Naive thymus-derived CD4-positive, alpha-beta T cell (primary cell): ENCODE data around the gene RDH13. TPM values are rescaled to one million over a fixed set of nuclear protein-coding genes. Genes with fewer than 3 reads are reported as not detected.

Source experiments
- ATAC-seq: fragments of 150-1000 bp; cut with Tn5 transposase; 2 replicates; pipeline ENCODE4 v1.10.0; 2021; ENCODE audit warnings: mild to moderate bottlenecking, moderate library complexity
- CTCF ChIA-PET: fragments of 350-600 bp; sonication (Branson Sonifier 250); formaldehyde crosslinking; loops from one replicate; lab custom pipeline; 2021; ENCODE audit warnings: antibody characterized with exemption; lab: Charles Lee
- POLR2A ChIA-PET: fragments of 350-600 bp; sonication (Branson Sonifier 250); formaldehyde crosslinking; loops from one replicate; lab custom pipeline; 2021; ENCODE audit warnings: antibody characterized with exemption, inconsistent platforms; lab: Charles Lee
- DNase-seq, 9 donors: peaks; one replicate each; pipeline versions ENCODE4 v3.0.0 to v3.0.0-alpha.2; 2020 to 2022; ENCODE audit warnings: mixed read lengths in 1 of 9
- H3K27ac ChIP-seq: one replicate; pipeline ENCODE4 v1.7.0; 2013; ENCODE audit warnings: mild to moderate bottlenecking, low read depth, low read length, moderate library complexity
- H3K27me3 ChIP-seq, 2 donors: one replicate each; pipeline ENCODE4 v1.7.0; 2013; ENCODE audit warnings: low read length in 2 of 2, mild to moderate bottlenecking in 2 of 2, moderate library complexity in 2 of 2; ENCODE audit not compliant: control insufficient read depth in 2 of 2, insufficient read depth in 2 of 2
- H3K36me3 ChIP-seq, 3 experiments: 1 replicate in 2 of 3; 2 replicates in 1 of 3; pipeline ENCODE4 v1.7.0; 2013; ENCODE audit warnings: low read length in 3 of 3, mild to moderate bottlenecking in 3 of 3, moderate library complexity in 1 of 3; ENCODE audit not compliant: insufficient read depth in 3 of 3, control insufficient read depth in 2 of 3
- H3K4me1 ChIP-seq, 2 donors: one replicate each; pipeline ENCODE4 v1.7.0; 2013; ENCODE audit warnings: low read length in 2 of 2, mild to moderate bottlenecking in 2 of 2, moderate library complexity in 1 of 2; ENCODE audit not compliant: control insufficient read depth in 2 of 2, insufficient read depth in 2 of 2
- H3K4me3 ChIP-seq: 2 replicates; pipeline ENCODE4 v1.7.0; 2013; ENCODE audit warnings: mild to moderate bottlenecking, low read length
- H3K9me3 ChIP-seq, 3 experiments: 1 replicate in 2 of 3; 2 replicates in 1 of 3; pipeline ENCODE4 v1.7.0; 2013; ENCODE audit warnings: low read length in 3 of 3; ENCODE audit not compliant: control insufficient read depth in 2 of 3
- H3K27ac Mint-ChIP-seq, 9 donors: one replicate each; pipeline ENCODE4 v1.8.0; 2020 to 2022; ENCODE audit warnings: mixed read lengths in 9 of 9, mild to moderate bottlenecking in 8 of 9, moderate library complexity in 5 of 9, inconsistent platforms in 2 of 9
- H3K27me3 Mint-ChIP-seq, 5 donors: one replicate each; pipeline ENCODE4 v1.8.0; 2021 to 2022; ENCODE audit warnings: mixed read lengths in 5 of 5, mild to moderate bottlenecking in 1 of 5
- H3K36me3 Mint-ChIP-seq, 5 donors: one replicate each; pipeline ENCODE4 v1.8.0; 2020 to 2022; ENCODE audit warnings: mixed read lengths in 5 of 5, mild to moderate bottlenecking in 3 of 5, inconsistent platforms in 1 of 5
- H3K4me1 Mint-ChIP-seq, 7 donors: one replicate each; pipeline ENCODE4 v1.8.0; 2020 to 2022; ENCODE audit warnings: mixed read lengths in 7 of 7, mild to moderate bottlenecking in 3 of 7, inconsistent platforms in 1 of 7
- H3K4me3 Mint-ChIP-seq, 10 donors: one replicate each; pipeline ENCODE4 v1.8.0; 2020 to 2022; ENCODE audit warnings: mild to moderate bottlenecking in 10 of 10, mixed read lengths in 10 of 10, moderate library complexity in 6 of 10, inconsistent platforms in 2 of 10
- H3K9me3 Mint-ChIP-seq, 11 donors: one replicate each; pipeline ENCODE4 v1.8.0; 2020 to 2022; ENCODE audit warnings: mixed read lengths in 11 of 11, mild to moderate bottlenecking in 4 of 11, inconsistent platforms in 1 of 11, moderate library complexity in 1 of 11
- intact Hi-C, 2 donors: fragments of 100-400 bp; cut with micrococcal nuclease; formaldehyde crosslinking; loops; one replicate each; pipeline ENCODE4 v1.15.1; 2023
- polyA plus RNA-seq, 2 donors: library from polyadenylated mRNA; unstranded; fragments of 300-500 nt; fragmentation: Illumina TruSeq; gene quantifications; one replicate each; pipeline ENCODE4 v1.2.3, GENCODE V29; 2021
- total RNA-seq, 6 experiments: library from RNA in 5 of 6; stranded (reverse) in 5 of 6; gene quantifications; 1 replicate in 5 of 6; 2 replicates in 1 of 6; pipeline ENCODE4 v1.2.3 and lab custom pipeline; 2021 to 2026

RDH13 gene
- total and polyA plus RNA-seq, 7 experiments from 2014 or later = 9.4 to 24.8 (median 19.0) TPM

- Histone ChIP-seq H3K27ac (no peak overlapping the region), H3K4me1 (peaks cover 0 to 11% of the 10 kb centered on the region in 2 donors), H3K36me3 (no peaks in the 10 kb centered on the region), H3K27me3 (peaks cover 8 to 16% of the 10 kb centered on the region in 2 donors), H3K4me3 (no peak overlapping the region), H3K9me3 (no peaks in the 10 kb centered on the region)
- ChIA-PET CTCF (no interaction called here), POLR2A (no interaction called here)
- Mint-ChIP-seq H3K4me3 (no peak overlapping the region), H3K27me3 (peaks cover 63 to 77% (median 75%) of the 10 kb centered on the region in 5 donors), H3K4me1 (peaks cover 7 to 20% (median 9%) of the 10 kb centered on the region in 7 donors), H3K27ac (no peak overlapping the region), H3K36me3 (peaks cover 0 to 6% (median 0%) of the 10 kb centered on the region in 5 donors), H3K9me3 (peaks cover 0 to 27% (median 9%) of the 10 kb centered on the region in 11 donors)
- ATAC-seq (peak; percentile 81), DNase-seq (no peak)
- intact Hi-C loops = no loop called here
Measured at GRCh38 chr19:55071129-55071502, 8.2 kb upstream of the RDH13 start.

GRCh38 chr19:55070466-55071128 is 7.6 kb upstream of the RDH13 start:
- peaks cover 0 to 6% (median 0%) of the 10 kb centered on the region in 5 donors for H3K36me3 Mint-ChIP-seq
- Histone ChIP-seq H3K4me1 (peaks cover 0 to 11% of the 10 kb centered on the region in 2 donors), H3K27ac (no peak overlapping the region), H3K9me3 (no peaks in the 10 kb centered on the region), H3K4me3 (no peak overlapping the region), H3K27me3 (peaks cover 8 to 16% of the 10 kb centered on the region in 2 donors), H3K36me3 (no peaks in the 10 kb centered on the region)
- no peak overlapping the region for H3K4me3 Mint-ChIP-seq
- peak; percentile 6 for ATAC-seq
- H3K4me1 Mint-ChIP-seq = peaks cover 7 to 20% (median 9%) of the 10 kb centered on the region in 7 donors
- no peak for DNase-seq
- CTCF ChIA-PET = no interaction called here
- H3K27ac Mint-ChIP-seq = no peak overlapping the region
- H3K27me3 Mint-ChIP-seq = peaks cover 68 to 81% (median 76%) of the 10 kb centered on the region in 5 donors
- POLR2A ChIA-PET = interaction anchor here (0.6 kb wide), 1 partner anchor 9 kb away, joined by 3 read pairs; no protein-coding TSS in a partner anchor
- intact Hi-C loops = no loop called here
- peaks cover 0 to 27% (median 9%) of the 10 kb centered on the region in 11 donors for H3K9me3 Mint-ChIP-seq

GRCh38 chr19:55069865-55070197 is 6.9 kb upstream of the RDH13 start:
- Mint-ChIP-seq H3K36me3 (peaks cover 0 to 6% (median 0%) of the 10 kb centered on the region in 5 donors), H3K4me3 (peak overlapping the region in 7 of 10 donors; percentile 48 to 75 (median 69)), H3K27me3 (peaks cover 65 to 75% (median 70%) of the 10 kb centered on the region in 5 donors), H3K27ac (peak overlapping the region in 1 of 9 donors; percentile 39), H3K9me3 (peaks cover 0 to 27% (median 9%) of the 10 kb centered on the region in 11 donors), H3K4me1 (peaks cover 7 to 20% (median 9%) of the 10 kb centered on the region in 7 donors)
- peaks cover 0 to 11% of the 10 kb centered on the region in 2 donors for H3K4me1 ChIP-seq
- intact Hi-C loops = no loop called here
- no peak overlapping the region for H3K4me3 ChIP-seq
- peaks cover 8 to 16% of the 10 kb centered on the region in 2 donors for H3K27me3 ChIP-seq
- CTCF ChIA-PET = no interaction called here
- no peaks in the 10 kb centered on the region for H3K36me3 ChIP-seq
- DNase-seq (no peak), ATAC-seq (no peak)
- POLR2A ChIA-PET = interaction anchor here (0.6 kb wide), 1 partner anchor 10 kb away, joined by 3 read pairs; no protein-coding TSS in a partner anchor
- no peaks in the 10 kb centered on the region for H3K9me3 ChIP-seq
- H3K27ac ChIP-seq = no peak overlapping the region

- CTCF ChIA-PET = interaction anchor here (0.6 kb wide), 1 partner anchor 71 kb away, joined by 5 read pairs; no protein-coding TSS in a partner anchor
- H3K9me3 Mint-ChIP-seq = peaks cover 0 to 26% (median 9%) of the 10 kb centered on the region in 11 donors
- Histone ChIP-seq H3K4me1 (peaks cover 0 to 11% of the 10 kb centered on the region in 2 donors), H3K9me3 (no peaks in the 10 kb centered on the region), H3K27ac (no peak overlapping the region), H3K36me3 (no peaks in the 10 kb centered on the region), H3K27me3 (peaks cover 8 to 16% of the 10 kb centered on the region in 2 donors), H3K4me3 (no peak overlapping the region)
- DNase-seq (no peak), ATAC-seq (peak; percentile 68)
- peak overlapping the region in 3 of 9 donors; percentile 39 to 44 (median 39) for H3K27ac Mint-ChIP-seq
- peaks cover 0 to 6% (median 0%) of the 10 kb centered on the region in 5 donors for H3K36me3 Mint-ChIP-seq
- POLR2A ChIA-PET = interaction anchor here (0.5 to 0.6 kb wide), 3 partner anchors 10 to 190 kb away, joined by 3 read pairs; partner anchors contain the start of gene PPP6R1
- intact Hi-C loops = no loop called here
- peaks cover 7 to 20% (median 9%) of the 10 kb centered on the region in 7 donors for H3K4me1 Mint-ChIP-seq
- peak overlapping the region; percentile 48 to 78 (median 70) for H3K4me3 Mint-ChIP-seq
- H3K27me3 Mint-ChIP-seq = peaks cover 65 to 73% (median 68%) of the 10 kb centered on the region in 5 donors
Measured at GRCh38 chr19:55068950-55069864, 6.3 kb upstream of the RDH13 start.

- H3K27me3 Mint-ChIP-seq = peaks cover 60 to 70% (median 64%) of the 10 kb centered on the region in 5 donors
- no peaks in the 10 kb centered on the region for H3K36me3 ChIP-seq
- ChIA-PET CTCF (interaction anchor here (0.6 kb wide), 1 partner anchor 1277 kb away, joined by 4 read pairs; no protein-coding TSS in a partner anchor), POLR2A (no interaction called here)
- H3K4me3 ChIP-seq = no peak overlapping the region
- H3K9me3 Mint-ChIP-seq = peaks cover 0 to 18% (median 6%) of the 10 kb centered on the region in 11 donors
- intact Hi-C loops = no loop called here
- H3K27ac Mint-ChIP-seq = no peak overlapping the region
- ATAC-seq (no peak), DNase-seq (no peak)
- peaks cover 0 to 6% (median 0%) of the 10 kb centered on the region in 5 donors for H3K36me3 Mint-ChIP-seq
- peaks cover 0 to 11% of the 10 kb centered on the region in 2 donors for H3K4me1 ChIP-seq
- H3K4me1 Mint-ChIP-seq = peaks cover 8 to 20% (median 13%) of the 10 kb centered on the region in 7 donors
- no peak overlapping the region for H3K27ac ChIP-seq
- H3K27me3 ChIP-seq = peaks cover 8 to 16% of the 10 kb centered on the region in 2 donors
- peak overlapping the region in 1 of 10 donors; percentile 46 for H3K4me3 Mint-ChIP-seq
- no peaks in the 10 kb centered on the region for H3K9me3 ChIP-seq
Measured at GRCh38 chr19:55067869-55068268, 4.9 kb upstream of the RDH13 start.

GRCh38 chr19:55066107-55066709 is 3.3 kb upstream of the RDH13 start:
- Histone ChIP-seq H3K9me3 (no peaks in the 10 kb centered on the region), H3K4me3 (no peak overlapping the region), H3K4me1 (peaks cover 10 to 18% of the 10 kb centered on the region in 2 donors), H3K27me3 (peaks cover 8 to 16% of the 10 kb centered on the region in 2 donors), H3K27ac (no peak overlapping the region), H3K36me3 (peaks cover 0 to 3% (median 0%) of the 10 kb centered on the region in 3 experiments)
- intact Hi-C loops = no loop called here
- DNase-seq = no peak
- peaks cover 47 to 63% (median 48%) of the 10 kb centered on the region in 5 donors for H3K27me3 Mint-ChIP-seq
- no peak overlapping the region for H3K27ac Mint-ChIP-seq
- H3K9me3 Mint-ChIP-seq = peaks cover 0 to 11% (median 2%) of the 10 kb centered on the region in 11 donors
- ATAC-seq = no peak
- H3K4me1 Mint-ChIP-seq = peaks cover 8 to 29% (median 18%) of the 10 kb centered on the region in 7 donors
- CTCF ChIA-PET = no interaction called here
- H3K36me3 Mint-ChIP-seq = peaks cover 0 to 6% (median 0%) of the 10 kb centered on the region in 5 donors
- POLR2A ChIA-PET = no interaction called here
- no peak overlapping the region for H3K4me3 Mint-ChIP-seq
